GM19240 (cell line): ENCODE data around the gene CHD3.

Experiments used
- DNase-seq: peaks from one replicate; pipeline ENCODE4 v3.0.0; 2011; ENCODE audit warnings: low spot score; ENCODE audit not compliant: insufficient read length

Gene CHD3

GRCh38 chr17:7894226-7894625 is 5.6 kb downstream of the CHD3 start:
- DNase-seq: no peak

DNA sequence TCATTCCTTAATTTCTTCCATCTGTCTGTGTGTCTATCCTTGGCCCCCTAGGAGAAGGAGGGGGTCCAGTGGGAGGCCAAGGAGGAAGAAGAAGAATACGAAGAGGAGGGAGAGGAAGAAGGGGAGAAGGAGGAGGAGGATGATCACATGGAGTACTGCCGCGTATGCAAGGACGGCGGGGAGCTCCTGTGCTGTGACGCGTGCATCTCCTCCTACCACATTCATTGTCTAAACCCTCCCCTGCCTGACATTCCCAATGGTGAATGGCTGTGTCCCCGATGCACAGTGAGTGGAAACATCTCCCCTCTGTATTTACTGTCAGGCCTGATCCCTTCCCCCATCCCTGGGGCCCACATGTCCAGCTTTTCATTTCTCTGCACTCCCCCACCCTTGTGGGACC is 6.3 kb downstream of the CHD3 start:
- DNase-seq: no peak

GRCh38 chr17:7897090-7897489 is 8.5 kb downstream of the CHD3 start:
- DNase-seq: no peak

GRCh38 chr17:7897773-7898172 is 9.2 kb downstream of the CHD3 start:
- no peak for DNase-seq

- DNase-seq: no peak
Observed at GRCh38 chr17:7903154-7904103, 14.8 kb downstream of the CHD3 start.

DNA sequence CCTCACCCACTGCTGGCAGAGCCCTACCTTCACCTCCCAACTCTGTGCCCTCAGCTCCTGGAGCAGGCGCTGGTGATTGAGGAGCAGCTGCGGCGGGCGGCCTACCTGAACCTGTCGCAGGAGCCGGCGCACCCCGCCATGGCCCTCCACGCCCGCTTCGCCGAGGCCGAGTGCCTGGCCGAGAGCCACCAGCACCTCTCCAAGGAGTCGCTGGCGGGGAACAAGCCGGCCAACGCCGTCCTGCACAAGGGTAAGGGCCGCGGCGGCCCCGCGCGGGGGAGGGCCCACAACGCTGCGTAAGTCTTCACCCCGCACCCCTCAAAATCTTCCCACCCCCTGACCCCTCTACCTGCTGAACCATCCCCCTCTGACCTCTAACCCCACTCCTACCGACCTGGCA is 20.5 kb downstream of the CHD3 start:
- no peak for DNase-seq

- no peak for DNase-seq
Observed at GRCh38 chr17:7910281-7910680, 21.7 kb downstream of the CHD3 start.

DNA sequence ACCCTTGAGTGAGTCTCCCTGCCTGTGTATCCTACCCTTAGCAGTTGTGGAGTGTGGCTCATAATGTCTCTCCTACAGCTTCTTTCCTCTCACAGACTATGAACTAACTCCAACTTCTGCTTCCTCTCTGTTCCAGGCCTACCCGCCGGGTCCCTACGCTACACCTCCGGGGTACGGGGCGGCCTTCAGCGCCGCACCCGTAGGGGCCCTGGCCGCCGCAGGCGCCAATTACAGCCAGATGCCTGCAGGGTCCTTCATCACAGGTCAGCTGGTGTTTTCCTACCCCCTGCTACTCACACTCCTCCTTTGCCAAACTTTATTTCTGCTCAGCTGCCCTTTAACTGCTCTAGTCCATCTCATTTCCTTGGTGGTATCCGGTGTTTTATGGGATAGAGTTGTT is 22.1 kb downstream of the CHD3 start:
- DNase-seq: no peak

DNA sequence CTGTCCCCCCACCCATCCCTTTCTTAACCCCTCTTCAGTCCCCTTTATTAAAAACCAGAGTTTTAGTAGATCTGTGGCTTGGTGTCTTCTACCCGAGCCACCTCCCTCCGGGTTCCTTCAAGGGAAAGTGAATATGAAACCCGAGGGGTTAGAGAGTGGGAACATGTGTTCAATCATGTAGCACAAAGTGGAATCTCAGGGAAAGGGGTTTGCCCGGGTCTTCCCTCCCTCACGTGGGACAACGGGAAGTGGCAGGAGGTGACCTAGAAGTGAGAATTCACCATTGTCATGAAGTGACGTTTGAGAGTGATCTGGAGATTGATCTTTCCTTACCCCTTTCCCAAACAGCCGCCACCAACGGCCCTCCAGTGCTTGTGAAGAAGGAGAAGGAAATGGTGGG is 22.5 kb downstream of the CHD3 start:
- DNase-seq: no peak

DNA sequence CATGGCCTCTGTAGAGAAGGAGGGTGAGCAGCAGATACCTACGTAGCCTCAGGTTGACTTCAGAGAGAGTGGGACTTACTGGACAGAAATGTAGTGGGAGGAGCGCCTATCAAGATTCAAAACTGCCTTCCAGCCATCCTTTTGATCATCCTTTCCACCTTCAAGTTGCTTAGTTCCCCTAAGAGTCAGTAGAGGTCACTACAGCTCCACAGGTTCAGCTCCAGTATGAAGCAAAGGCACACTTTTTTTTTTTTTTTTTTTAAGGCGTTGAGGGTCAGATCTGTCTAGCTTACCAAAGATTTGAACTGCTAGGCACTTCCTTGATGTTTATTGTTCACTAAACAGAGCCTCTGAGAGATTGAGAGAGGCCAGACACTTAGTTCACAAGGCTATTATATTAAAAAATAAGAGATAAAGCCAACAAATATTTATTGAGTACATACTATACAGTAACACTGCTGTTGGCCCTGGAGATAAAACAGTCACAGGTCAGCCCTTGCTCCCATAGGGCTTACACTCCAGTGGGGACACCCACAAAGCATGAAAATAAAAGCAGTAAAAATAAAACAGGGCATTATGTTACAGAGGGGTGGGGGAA is 24.4 kb downstream of the CHD3 start:
- peak; percentile 63 for DNase-seq

- no peak for DNase-seq
Observed at GRCh38 chr17:7915179-7915610, 26.6 kb downstream of the CHD3 start.

GRCh38 chr17:7915611-7916384 is 27.2 kb downstream of the CHD3 start, which contains the start of gene RNF227:
RNF227 (minus strand) TSS chr17:7916289; CDS start chr17:7916195, 94 bp downstream.
- peak; percentile 59 for DNase-seq

GRCh38 chr17:7916385-7916682 is 27.7 kb downstream of the CHD3 start:
- no peak for DNase-seq

GRCh38 chr17:7916808-7917207 is 28.2 kb downstream of the CHD3 start:
- DNase-seq: no peak

DNA sequence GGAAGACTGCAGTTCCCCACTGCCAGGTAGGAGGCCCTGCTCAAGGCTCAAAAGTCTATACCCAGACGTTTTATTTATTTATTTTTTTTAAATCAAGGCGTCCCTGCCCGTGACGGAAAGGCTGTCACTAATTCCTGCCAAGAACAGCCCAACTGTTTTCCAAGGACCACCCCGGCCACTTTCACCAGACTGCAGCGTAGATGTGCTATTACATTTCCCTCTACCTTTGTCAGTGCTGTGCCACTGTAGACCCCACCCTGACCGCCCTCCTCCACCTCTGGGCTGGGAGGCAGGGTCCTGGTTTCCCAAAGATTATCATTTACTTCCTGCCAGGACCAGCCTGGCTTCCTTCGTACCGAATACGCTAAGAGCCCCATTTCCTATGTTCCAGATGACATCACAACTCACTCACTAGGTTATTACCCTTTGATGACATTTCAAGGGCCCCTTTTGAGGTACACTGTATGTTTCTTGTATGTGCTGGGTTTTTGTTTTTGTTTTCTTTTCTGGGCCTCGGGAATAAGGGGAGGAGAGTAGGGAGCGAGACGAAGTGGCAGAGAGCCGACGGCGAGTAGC is 33.8 kb downstream of the CHD3 start:
- no peak for DNase-seq

DNA sequence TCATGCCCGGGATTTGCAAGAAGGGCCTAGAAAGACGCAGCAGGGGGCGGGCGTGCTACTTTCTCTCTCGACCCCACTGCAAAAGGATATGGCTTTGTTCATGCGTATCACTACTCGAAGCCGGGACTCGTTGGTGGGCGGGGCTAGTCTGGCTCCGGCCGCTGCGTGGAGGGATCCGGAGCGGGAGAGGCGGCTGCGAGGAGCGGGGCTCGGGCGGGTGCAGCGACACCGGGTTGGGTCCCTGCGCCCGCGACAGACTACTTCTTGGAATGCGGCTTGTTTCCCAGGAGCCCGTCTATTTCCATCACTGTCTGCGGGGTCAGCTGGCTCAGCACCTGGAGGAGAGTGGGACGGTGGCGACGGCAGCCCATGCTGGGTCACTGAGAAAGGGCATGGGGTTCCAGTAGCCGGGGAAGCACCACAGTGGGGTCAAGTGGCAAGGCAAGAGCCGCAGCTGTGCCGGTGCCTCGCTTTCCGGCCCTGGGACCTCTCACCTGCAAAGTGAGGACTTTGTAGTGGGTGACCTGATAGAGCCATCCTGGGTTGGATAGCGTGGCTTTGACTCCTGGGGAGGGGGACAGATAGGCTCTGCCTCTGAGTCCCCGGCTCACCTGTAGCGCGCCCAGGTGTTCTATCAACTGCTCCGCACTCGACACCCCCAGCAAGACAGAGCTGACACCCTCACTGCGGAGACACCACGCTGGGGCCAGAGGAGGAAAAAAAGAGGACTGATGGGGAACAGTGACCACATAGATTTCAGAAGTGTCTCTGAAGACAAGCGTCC is 34.4 kb downstream of the CHD3 start:
- DNase-seq: peak; percentile 55

- no peak for DNase-seq
Observed at GRCh38 chr17:7927596-7927995, 39.0 kb downstream of the CHD3 start.

GRCh38 chr17:7929158-7930023 is 40.8 kb downstream of the CHD3 start, which contains the start of gene KCNAB3:
KCNAB3 (minus strand) TSS chr17:7929856; CDS start chr17:7929435, 421 bp downstream.
- no peak for DNase-seq

- DNase-seq: no peak
Observed at GRCh38 chr17:7930841-7931631, 42.4 kb downstream of the CHD3 start.
